Hematopoietic multipotent progenitor cell treated with erythropoietin and hydrocortisone succinate and interleukin-3 and kit ligand, for 8 days (in vitro differentiated cells): Measurements from ENCODE around the gene CCDC146.
A peak's percentile ranks its signal among the peaks of the same experiment; 100 is the strongest.
"Not testable (repeated sequence)": the region's sequence is repeated elsewhere in the genome, so short reads cannot be mapped to it uniquely, and the experiment has no call there.

Source experiments
- DNase-seq: peaks from one replicate; pipeline ENCODE4 v3.0.0-alpha.2; 2015

Gene CCDC146

DNA sequence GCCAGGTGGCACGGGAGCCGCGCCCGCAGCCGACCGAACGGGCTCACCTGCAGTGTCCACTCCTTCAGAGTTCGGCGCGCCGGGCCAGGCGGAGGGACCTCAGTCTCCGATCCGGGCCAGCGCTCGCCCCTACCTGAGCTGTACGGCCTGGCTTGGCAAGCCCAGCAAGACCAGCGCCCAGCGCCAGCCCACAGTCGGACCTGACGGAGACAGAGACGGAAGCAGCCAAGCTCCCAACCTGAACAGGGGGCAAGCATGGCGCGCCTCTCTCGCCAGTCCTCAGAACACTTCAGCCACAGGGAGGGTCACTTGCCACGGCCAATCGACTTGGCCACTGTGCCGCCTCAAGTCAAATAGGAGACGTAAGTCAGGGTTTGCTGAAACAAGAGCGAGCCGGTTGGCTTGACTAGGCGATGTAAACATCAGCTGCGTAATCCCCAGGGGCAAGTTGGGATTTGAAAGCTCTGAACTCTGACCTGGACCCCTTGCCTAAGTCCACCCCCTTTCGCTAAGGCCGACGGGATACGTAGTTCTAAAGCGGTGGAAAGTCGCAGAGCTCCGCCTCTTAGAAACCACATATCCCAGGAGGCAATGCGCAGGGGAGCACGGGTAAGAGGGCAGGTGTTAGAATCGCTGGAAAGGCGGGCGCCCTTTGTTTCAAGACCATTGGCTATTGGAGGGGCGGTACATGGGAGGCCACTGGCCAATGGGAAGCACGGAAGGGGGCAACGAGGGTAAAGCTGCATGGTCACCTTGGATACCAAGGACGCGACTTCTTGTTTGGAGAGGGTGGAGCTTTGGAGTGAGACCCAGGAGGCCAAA is at the start of gene CCDC146:
Gene CCDC146 (plus strand): TSS at position 756 of the 822 bp plus-strand sequence. CDS start 45,054 bp downstream, outside the sequence.
- DNase-seq = peak; percentile 99

DNA sequence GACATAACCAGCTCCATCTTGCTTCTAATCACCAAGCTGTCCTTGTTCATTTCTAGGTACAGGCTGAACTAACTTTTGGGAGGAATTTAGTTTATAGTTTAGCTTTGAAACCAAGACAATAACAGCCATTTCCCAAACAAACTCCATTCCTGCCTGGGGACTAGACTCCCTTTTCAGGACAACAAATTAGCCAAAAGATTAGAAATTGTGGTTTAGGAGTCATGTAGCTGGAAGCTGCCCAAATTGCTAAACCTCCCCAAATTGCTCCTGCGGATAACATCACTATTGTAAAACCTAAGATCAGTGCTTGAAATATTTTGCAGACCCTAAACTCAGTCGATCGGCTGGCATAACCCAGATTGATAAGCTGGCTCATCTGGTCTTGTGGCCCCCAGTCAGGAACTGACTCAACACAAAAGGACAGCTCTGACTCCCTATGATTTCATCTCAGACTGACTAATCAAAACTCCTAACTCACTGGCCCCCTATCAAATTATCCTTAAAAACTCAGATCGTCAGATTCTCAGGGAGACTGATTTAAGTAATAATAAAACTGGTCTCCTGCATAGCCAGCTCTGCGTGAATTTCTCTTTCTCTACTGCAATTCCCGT is 47.5 kb upstream of the CCDC146 start:
- not testable (repeated sequence) for DNase-seq

GRCh38 chr7:77077060-77077459 is 45.4 kb upstream of the CCDC146 start:
- DNase-seq = not testable (repeated sequence)

GRCh38 chr7:77079112-77079511 is 43.3 kb upstream of the CCDC146 start:
- not testable (repeated sequence) for DNase-seq

DNA sequence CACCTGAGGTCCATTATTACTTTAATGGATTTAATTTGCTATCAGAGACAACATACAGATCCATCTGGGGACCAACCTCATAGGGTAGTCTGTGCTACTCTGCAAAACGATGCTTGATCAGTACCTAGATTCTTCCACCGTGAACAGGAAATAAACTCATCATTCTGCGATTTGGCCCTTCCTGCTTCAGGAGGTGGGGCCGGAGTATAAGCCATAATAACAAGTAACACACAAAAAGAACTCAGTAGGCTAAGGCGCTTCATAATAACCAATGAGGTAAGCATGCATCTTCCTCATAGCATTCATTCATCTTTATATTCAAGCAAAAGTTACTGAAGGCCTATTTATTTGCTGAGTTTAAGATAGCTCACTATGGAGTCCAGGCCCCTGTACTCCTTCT is 42.8 kb upstream of the CCDC146 start:
- DNase-seq = not testable (repeated sequence)

- DNase-seq = not testable (repeated sequence)
Measured at GRCh38 chr7:77080236-77080635, 42.2 kb upstream of the CCDC146 start.

GRCh38 chr7:77082192-77082591 is 40.2 kb upstream of the CCDC146 start:
- not testable (repeated sequence) for DNase-seq

- DNase-seq = not testable (repeated sequence)
Measured at GRCh38 chr7:77092301-77092700, 30.1 kb upstream of the CCDC146 start.

GRCh38 chr7:77100501-77100900 is 21.9 kb upstream of the CCDC146 start:
- DNase-seq = not testable (repeated sequence)

GRCh38 chr7:77101187-77101586 is 21.2 kb upstream of the CCDC146 start:
- not testable (repeated sequence) for DNase-seq

- DNase-seq = not testable (repeated sequence)
Measured at GRCh38 chr7:77102671-77103070, 19.7 kb upstream of the CCDC146 start.

GRCh38 chr7:77105904-77106303 is 16.5 kb upstream of the CCDC146 start:
- DNase-seq = not testable (repeated sequence)

- not testable (repeated sequence) for DNase-seq
Measured at GRCh38 chr7:77107659-77108058, 14.8 kb upstream of the CCDC146 start.

DNA sequence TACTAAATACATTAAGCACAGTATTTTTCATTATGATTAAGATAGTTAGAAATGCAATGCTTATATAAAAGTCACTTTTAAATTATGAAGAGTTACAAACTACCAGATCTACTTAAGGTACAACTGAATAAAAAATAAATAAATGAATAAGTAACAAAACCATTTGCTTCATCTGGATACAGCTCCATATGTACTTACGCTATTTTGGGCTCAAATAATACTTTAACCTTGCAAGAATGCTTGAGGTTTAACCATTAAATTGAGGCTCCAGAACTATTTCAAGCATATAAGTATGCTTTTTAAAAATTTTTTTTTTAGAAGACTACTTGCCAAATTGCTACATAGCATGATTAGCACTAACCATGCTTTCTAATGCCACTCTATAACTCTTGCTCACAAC is 14.1 kb upstream of the CCDC146 start:
- DNase-seq = not testable (repeated sequence)

DNA sequence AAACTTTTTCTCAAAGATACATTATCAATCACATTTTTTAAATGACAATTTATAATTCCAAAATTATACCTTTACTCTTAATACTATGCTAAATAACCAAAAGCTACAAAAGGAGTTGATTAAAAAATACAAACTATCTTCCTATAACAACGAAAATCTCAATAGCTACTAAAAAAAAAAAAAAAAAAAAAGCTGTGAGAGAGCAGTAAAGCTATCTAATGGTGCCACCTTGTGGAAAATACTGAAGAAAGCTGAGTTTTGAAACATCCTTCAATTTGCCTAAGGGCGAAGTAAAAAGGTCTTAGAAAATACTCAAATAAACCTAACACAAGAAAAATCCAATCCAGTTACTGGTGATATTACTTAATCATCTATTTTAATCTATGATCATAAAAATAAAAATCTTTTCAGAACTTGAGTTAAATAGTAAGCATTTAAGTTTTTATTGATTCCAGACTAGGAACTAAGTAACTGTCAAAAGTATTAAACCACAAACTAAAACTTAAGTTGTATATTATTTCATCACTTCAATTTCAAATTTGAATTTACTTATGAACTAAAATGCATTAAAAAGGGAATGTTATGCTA is 9.6 kb upstream of the CCDC146 start:
- DNase-seq = peak; percentile 8

- peak; percentile 4 for DNase-seq
Measured at GRCh38 chr7:77125486-77125885, 3.1 kb downstream of the CCDC146 start.

DNA sequence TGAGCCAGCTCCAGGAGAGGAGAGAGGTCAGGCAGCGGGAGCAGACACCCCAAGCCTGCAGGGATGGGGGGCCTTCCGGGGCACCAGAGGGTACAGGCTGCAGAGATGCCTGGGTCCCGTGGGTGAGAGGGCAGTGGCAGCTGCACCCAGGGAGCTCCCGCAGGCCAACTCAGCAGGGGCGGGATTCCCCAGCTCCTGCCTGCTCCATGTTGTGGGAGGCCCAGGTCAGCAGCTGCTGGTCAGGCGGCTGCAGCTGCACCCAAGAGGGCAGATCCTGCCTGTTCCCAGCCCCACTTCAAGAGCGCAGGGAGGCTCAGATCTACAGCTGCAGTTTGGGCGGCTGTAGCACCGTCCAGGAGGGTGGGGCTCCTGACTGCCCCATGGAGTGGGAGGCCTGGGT is 4.6 kb downstream of the CCDC146 start:
- DNase-seq = not testable (repeated sequence)

DNA sequence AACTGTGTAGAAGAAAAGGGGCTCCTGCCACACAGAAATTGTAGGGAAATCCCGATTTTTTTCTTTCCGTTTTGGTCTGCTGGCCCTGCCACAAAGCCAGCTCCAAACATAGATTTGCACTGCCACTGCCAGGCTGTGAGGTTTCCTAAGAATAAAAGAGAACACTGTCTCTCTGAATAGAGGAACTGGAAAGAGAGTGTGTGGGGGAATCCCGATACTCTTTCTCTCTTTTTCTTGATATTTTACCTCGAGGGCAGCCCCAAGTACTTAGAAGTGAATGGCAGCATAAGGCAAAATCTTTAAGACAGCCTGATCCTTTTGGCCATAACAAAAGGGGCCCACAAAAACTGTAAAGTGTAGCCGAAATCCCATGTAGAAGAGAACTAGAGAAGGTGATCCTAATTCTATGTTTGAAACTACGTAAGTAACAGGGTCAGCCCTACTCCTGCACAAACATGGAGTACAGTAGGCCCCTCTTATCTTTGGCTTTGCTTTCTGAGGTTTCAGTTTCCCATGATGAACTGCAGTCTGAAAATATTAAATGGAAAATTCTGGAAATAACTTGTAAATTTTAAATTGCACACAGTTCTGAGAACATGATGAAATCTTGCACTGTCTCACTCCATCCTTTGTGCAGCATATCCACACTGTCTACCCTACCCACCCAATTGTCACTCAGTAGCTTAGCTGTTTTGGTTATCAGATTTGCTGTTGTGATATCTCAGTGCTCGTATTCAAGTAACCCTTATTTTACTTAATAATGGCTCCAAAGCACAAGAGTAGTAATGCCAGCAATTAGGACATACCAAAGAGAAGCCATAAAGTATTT is 6.4 kb downstream of the CCDC146 start:
- DNase-seq = peak; percentile 3

DNA sequence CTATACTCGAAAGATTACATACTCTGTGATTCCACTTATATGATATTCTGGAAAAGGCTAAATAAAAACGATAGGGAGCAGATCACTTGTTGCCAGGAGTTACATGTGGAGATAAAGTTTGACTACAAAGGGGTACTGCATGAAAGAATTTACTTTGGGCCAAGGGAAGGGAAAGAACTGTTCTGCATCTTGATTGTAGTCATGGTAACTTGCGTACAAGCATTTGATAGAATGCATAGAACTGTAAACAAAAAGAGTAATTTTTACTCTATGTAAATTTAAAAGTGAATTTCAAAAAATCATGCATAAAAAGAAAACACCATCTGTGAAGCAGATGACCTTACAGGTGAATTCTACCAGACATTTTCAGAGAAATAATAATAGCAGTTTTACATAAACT is 9.4 kb downstream of the CCDC146 start:
- DNase-seq = not testable (repeated sequence)

DNA sequence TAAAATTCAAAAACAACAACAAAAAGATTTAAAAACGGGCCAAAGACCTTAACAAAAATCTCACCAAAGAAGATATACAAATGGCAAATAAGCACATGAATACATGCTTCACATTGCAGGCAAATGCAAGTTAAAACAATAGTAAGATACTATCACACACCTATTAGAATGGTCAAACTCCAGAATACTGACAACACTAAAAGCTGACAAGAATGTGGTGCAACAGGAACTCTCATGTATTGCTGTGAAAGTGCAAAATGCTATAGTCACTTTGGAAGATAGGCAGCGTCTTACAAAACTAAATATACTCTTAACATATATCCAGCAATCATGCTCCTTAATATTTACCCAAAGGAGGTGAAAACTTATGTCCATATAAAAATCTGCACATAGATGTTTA is 16.3 kb downstream of the CCDC146 start:
- DNase-seq = not testable (repeated sequence)

DNA sequence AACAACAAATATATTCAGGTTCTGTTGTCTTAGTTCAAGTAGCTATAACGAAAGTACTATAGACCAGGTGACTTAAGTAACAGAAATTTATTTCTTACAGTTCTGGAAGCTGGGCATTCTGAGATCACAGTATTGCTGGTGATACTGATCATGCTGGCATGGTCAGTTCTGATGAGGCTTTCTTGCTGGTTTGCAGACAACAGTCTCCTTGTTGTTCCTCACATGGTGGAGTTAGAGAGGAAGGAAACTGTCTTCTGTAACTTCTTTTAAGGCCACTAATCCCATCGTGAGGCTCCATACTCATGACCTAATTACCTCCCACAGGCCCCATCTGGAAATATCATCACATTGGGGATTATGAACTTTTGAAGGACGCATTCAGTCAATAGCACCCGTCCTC is 17.9 kb downstream of the CCDC146 start:
- DNase-seq = not testable (repeated sequence)

DNA sequence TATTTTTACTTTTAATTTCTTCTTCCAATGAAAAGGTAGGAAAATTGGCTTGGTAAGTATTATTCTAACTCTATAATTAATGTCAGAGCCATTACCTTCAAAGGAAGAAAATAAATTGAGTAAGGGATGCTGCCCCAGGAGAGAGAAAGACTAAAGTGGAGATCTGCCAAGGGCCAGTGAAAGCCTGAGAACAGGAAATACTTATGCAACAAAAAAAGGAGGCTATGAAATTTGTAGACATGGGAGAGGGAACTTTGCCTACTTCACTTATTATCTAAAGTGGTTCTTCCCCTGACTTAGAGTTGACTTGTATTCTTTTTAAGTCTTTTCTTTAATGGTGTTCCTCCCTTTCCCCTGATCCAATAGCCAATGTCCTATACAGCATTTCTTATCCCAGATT is 29.8 kb downstream of the CCDC146 start:
- DNase-seq = not testable (repeated sequence)
